Erythroblast (primary cell): ENCODE results near the gene CDK2.

Experiments used
- GATA1 ChIP-seq: IDR thresholded peaks from 2 replicates; pipeline ENCODE4 v1.6.1; 2011; ENCODE audit warnings: low read depth, mild to moderate bottlenecking, control low read depth, low read length, moderate library complexity
- POLR2A ChIP-seq: IDR thresholded peaks from 2 replicates; pipeline ENCODE4 v1.6.1; 2011; ENCODE audit warnings: mild to moderate bottlenecking, low read length

- TF ChIP-seq POLR2A (no peak), GATA1 (no peak)
Measured at GRCh38 chr12:55995366-55995765, 28.7 kb downstream of the CDK2 start.
